GM21619 (cell line): ENCODE data around the gene PCDH9.

ENCODE experiments used
- ATAC-seq: cut with Tn5 transposase; IDR thresholded peaks from one replicate; pipeline ENCODE4 v1.9.1; 2021; ENCODE audit not compliant: unreplicated experiment

PCDH9 gene

GRCh38 chr13:66858163-66858562, 372.0 kb downstream of the PCDH9 start:
- no peak for ATAC-seq

GRCh38 chr13:66855131-66855530, 375.0 kb downstream of the PCDH9 start:
- no peak for ATAC-seq

GRCh38 chr13:66853564-66853963, 376.6 kb downstream of the PCDH9 start:
- no peak for ATAC-seq

GRCh38 chr13:66849706-66850105, 380.4 kb downstream of the PCDH9 start:
- no peak for ATAC-seq

GRCh38 chr13:66847541-66847940, 382.6 kb downstream of the PCDH9 start:
- ATAC-seq, result no peak

- ATAC-seq, result no peak
Measured at GRCh38 chr13:66845393-66845792, 384.7 kb downstream of the PCDH9 start.

GRCh38 chr13:66844933-66845332, 385.2 kb downstream of the PCDH9 start:
- no peak for ATAC-seq

GRCh38 chr13:66842766-66843165, 387.4 kb downstream of the PCDH9 start:
- no peak for ATAC-seq

GRCh38 chr13:66840621-66841020, 389.5 kb downstream of the PCDH9 start:
- no peak for ATAC-seq

GRCh38 chr13:66837246-66837645, 392.9 kb downstream of the PCDH9 start:
- ATAC-seq, result no peak

- no peak for ATAC-seq
Measured at GRCh38 chr13:66835040-66835628, 395.0 kb downstream of the PCDH9 start.

- ATAC-seq, result no peak
Measured at GRCh38 chr13:66830940-66831716, 399.0 kb downstream of the PCDH9 start.

GRCh38 chr13:66829803-66830202, 400.3 kb downstream of the PCDH9 start:
- no peak for ATAC-seq

GRCh38 chr13:66826398-66826797, 403.7 kb downstream of the PCDH9 start:
- ATAC-seq, result no peak

GRCh38 chr13:66821551-66821950, 408.6 kb downstream of the PCDH9 start:
- ATAC-seq, result no peak

- no peak for ATAC-seq
Measured at GRCh38 chr13:66811455-66811854, 418.7 kb downstream of the PCDH9 start.

- ATAC-seq, result no peak
Measured at GRCh38 chr13:66809485-66809884, 420.7 kb downstream of the PCDH9 start.

GRCh38 chr13:66807251-66807650, 422.9 kb downstream of the PCDH9 start:
- no peak for ATAC-seq

- ATAC-seq, result no peak
Measured at GRCh38 chr13:66805657-66806056, 424.5 kb downstream of the PCDH9 start.

GRCh38 chr13:66803808-66804456, 426.2 kb downstream of the PCDH9 start:
- no peak for ATAC-seq

GRCh38 chr13:66803013-66803807, 426.9 kb downstream of the PCDH9 start:
- no peak for ATAC-seq
